Measurements from ENCODE around the gene RAD51B.

GRCh38 chr14:68639000-68639757, 819.6 kb downstream of the RAD51B start:
- TF ChIP-seq NUFIP1 (IDR thresholded peaks at IDR 0.05; ENCODE audit: partially characterized antibody) (no peak), E2F5 (CRISPR knock-in tag; IDR thresholded peaks at IDR 0.05) (no peak), CTCF (IDR thresholded peaks at IDR 0.05 in 2 of 3, conservative IDR thresholded peaks at IDR 0.05 in 1 of 3; ENCODE audit: insufficient read depth in 2 of 3, low read depth in 1 of 3, low read length in 3 of 3) (no peak), CHD2 (IDR thresholded peaks at IDR 0.05; ENCODE audit: low read depth, low read length) (no peak), ZBTB1 (CRISPR knock-in tag; IDR thresholded peaks at IDR 0.05; ENCODE audit: borderline replicate concordance, low read depth) (no peak), KLF6 (CRISPR knock-in tag; IDR thresholded peaks at IDR 0.05; ENCODE audit: borderline replicate concordance) (no peak), ARNT (IDR thresholded peaks at IDR 0.05) (no peak), MCM2 (IDR thresholded peaks at IDR 0.05; ENCODE audit: low read depth) (no peak)

Measured in K562 (cell line).